RPMI7951 (cell line): Measurements from ENCODE around the gene ARHGAP45. TPM values are rescaled to one million over a fixed set of nuclear protein-coding genes. Genes with fewer than 3 reads are reported as not detected.
"Not testable (repeated sequence)": the region's sequence is repeated elsewhere in the genome, so short reads cannot be mapped to it uniquely, and the experiment has no call there.

Experiments used
- DNase-seq: peaks from one replicate; pipeline ENCODE4 v3.0.0-alpha.2; 2012; ENCODE audit warnings: low read depth
- total RNA-seq: library from RNA; depleted of rRNA; stranded (reverse); fragments of >200 nt; shearing (Covaris generic); gene quantifications from 2 replicates; pipeline ENCODE4 v1.2.3, GENCODE V29; 2014

Gene ARHGAP45
- total RNA-seq, 1 experiment from 2014 or later = 1.3 TPM

- no peak for DNase-seq
Observed at GRCh38 chr19:1116726-1117581, 50.0 kb downstream of the ARHGAP45 start.

- no peak for DNase-seq
Observed at GRCh38 chr19:1117654-1118053, 50.7 kb downstream of the ARHGAP45 start.

GRCh38 chr19:1118999-1119398 lies 52.0 kb downstream of the ARHGAP45 start:
- DNase-seq = no peak

DNA sequence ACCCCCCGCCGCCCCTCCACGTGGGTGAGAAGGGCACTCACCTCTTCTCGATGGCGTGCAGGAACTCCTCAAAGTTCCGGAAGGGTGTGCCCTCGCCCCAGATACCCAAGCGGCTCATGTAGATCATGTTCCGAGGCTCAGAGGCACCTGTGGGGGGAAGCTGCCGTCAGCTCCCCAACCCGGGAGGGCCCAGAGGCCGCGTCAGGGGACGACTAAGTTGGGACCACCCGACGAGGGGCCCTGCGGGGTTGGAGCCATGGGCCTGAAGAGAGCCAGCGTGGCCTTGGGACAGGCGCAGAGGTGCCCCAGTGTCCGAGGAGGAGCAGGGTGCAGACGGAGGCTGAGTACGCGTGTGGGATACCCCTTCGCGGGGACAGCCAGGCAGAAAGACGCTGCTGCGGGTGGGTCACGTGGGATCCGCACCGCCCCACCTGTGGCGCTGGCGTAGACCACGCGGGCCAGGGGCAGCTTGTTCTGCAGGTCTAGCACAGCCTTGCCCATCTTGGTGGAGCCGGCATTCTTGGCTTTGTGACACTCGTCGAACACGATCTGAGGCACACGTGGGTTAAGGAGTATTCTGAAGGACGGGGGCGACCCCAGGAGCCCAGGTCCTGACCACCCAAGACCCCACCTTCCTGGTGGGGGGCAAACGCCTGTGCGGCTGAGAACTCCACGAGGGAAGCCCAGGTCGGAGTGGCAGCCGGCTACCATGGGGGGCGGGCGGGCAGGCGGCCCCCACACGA lies 52.7 kb downstream of the ARHGAP45 start:
- DNase-seq = no peak

DNA sequence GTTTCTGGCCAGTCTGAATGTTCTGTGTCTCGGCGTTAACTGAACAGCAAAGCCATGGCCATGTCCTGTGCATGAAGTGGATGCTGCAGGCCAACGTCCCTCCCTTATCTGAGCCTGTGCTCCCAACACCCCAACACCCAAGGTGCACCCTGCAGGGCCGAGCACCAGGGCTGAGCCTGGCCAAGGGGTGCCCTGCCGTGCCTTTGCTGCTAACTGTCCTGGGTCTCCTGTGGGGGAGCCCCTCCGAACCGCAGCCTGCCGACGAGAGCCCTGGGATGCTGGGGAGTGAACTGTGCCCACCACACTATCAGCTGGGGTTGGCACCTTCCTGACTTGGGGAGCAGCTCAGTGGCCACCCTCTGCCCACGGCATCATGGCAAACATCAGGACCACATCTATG lies 54.4 kb downstream of the ARHGAP45 start:
- DNase-seq = no peak

DNA sequence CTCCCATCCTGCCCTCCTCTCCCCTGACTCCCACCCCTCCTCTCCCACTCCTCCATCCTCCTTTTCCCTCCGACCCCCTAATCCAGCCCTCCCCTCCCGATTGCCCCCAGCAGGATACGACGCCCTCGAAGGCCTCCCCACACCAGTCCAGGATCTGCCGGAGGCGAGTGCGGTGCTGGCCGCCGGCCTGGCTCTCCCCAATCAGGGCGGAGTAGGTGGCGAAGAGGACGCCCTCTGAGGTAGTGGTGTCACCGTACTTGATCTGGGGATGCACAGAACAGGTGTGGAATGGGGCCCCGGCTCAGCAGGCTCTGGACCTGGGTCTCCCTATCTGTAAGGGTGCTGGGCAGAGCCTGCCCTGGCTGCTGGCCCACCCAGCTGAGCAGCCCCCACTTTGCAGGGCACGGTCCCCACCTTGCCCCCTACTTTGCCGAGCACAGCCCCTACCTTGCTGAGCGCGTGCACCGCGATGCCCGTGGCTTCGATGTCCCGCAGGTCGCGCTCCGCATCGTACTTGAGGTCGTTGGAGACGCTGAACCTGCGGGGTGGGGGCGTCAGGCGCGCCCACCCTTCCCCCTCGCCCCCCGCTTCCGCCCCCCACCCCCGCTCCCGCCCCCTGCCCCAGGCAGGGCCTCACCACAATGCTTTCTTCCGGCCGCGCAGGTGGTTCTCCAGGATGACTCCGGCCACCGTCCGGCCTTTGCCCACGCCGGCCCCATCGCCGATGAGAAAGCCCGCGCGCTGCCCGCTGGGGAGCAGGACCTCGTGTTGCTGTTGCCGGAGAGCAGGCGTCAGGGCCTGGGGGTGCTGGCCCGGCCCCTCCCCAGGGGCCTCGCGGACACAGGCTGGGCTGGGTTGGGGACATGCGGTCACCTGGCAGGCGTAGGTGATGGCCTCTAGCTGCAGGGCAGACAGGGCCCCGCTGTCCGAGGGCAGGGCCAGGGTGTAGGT lies 55.3 kb downstream of the ARHGAP45 start:
- DNase-seq = no peak

DNA sequence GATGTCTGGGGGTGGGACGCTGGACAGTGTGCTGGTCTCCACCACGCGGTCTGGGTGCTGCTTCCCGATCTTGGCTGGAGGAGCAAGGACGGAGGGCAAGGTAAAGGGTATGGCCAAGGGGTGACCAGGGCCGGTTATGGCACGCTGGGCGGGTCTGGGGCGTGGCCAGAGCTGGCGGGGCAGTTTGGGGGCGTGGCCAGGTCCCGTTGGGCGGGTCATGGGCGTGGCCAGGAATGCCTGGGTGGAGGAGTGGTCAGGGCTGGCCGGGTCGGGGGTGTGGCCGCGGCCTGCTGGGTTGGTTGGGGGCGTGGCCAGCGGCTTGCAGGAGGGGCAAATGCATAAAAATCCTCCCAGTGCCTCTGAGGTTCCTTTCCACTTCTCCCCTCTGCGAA lies 56.0 kb downstream of the ARHGAP45 start:
- DNase-seq = peak; percentile 42

GRCh38 chr19:1123381-1123780 lies 56.4 kb downstream of the ARHGAP45 start:
- no peak for DNase-seq

- DNase-seq = no peak
Observed at GRCh38 chr19:1123885-1124677, 57.1 kb downstream of the ARHGAP45 start.

- DNase-seq = peak; percentile 70
Observed at GRCh38 chr19:1125601-1126467, 58.9 kb downstream of the ARHGAP45 start.

- no peak for DNase-seq
Observed at GRCh38 chr19:1126984-1127760, 60.2 kb downstream of the ARHGAP45 start.

DNA sequence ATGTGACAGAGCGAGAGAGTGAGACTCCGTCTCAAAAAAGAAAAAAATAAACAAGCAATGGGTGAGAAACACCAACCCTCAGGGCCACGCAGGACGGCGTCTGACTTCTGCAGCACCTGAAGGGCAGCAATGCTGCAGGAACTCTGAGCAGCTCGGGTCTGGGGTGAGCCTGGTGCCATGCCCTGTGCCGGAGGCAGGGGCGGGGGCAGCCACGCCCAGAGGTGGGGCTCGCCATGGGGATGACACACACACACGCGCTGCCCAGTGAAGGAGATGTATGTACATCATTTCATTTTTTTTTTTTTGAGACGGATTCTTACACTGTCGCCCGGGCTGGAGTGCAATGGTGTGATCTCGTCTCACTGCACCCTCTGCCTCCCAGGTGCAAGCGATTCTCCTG lies 61.1 kb downstream of the ARHGAP45 start:
- DNase-seq = no peak

DNA sequence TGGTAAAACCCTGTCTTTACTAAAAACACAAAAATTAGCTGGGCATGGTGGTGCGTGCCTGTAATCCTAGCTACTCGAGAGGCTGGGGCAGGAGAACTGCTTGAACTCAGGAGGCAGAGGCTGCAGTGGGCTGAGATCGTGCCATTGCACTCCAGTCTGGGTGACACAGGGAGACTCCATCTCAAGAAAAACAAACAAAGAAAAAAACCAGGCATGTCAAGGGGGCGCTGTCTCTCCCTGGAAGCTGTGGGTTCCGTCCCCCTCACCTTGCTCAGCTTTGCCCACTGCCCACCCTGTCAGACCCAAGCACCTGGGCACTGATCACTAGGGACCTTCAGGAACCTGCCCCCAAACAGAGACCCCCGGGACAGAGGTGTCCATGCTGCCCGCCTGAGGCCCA lies 62.1 kb downstream of the ARHGAP45 start:
- not testable (repeated sequence) for DNase-seq

DNA sequence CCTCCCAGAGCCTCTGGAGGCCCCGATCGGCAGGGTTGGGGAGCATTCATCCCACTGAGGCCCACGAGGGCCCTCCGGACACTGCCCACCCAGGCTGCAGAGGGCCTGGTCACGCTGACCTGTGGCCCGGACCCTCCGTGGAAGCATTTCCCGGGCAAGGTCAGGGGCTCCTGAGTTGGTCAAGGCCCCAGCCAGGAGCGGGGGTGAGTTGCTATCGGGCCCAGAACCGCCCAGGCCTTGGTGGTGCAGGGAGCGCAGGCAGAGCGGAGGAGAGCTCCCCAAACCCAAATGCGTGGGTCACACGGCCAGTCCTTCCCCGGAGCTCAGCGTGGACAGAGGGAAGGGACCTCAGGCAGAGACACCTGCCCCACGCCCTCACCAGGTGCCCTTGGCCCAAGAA lies 62.6 kb downstream of the ARHGAP45 start:
- no peak for DNase-seq

DNA sequence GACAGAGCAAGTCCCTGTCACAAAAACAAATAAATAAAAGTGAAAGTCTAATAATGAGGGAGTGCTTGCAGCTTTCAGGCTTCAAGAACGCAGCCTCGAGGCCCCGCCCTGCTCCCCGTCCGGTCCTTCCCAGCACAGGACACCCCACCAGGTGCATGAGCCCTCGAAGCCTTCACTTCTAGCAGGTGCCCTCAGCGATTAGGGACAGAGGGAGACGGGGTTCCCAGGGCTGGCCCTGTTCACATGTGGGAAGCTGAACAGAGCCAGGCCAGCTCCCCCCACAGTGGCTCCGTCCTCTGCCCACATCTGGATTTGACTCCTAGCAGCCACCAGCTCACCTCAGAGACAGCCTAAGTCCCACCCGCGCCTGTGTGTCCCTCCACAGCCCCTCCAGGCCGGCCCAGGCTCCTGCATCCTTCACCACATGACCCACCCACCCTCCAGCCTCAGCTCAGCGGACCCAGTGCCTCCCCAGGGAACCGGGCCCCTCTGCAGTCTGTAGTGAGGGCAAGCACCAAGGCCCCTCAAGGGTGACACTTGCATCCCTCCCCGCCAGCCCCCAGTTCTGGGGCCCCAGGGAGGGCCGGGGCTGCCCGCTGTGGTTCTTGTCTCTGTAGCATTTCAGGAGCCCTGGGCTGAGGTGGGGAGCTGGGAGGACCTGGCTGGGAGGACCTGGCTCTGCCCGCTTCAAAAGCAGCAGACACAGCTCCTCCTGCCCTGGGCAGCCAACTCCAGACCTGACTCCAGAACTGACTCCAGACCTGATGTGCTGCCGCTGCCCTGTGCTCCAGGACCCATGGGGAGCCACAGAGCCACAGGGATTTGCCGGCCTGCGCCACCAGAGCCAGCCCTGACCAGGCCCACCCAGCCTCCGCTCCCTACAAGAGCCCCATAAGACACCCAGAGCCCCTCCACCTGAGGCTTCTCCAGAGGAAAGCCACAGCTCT lies 64.1 kb downstream of the ARHGAP45 start:
- DNase-seq = no peak

DNA sequence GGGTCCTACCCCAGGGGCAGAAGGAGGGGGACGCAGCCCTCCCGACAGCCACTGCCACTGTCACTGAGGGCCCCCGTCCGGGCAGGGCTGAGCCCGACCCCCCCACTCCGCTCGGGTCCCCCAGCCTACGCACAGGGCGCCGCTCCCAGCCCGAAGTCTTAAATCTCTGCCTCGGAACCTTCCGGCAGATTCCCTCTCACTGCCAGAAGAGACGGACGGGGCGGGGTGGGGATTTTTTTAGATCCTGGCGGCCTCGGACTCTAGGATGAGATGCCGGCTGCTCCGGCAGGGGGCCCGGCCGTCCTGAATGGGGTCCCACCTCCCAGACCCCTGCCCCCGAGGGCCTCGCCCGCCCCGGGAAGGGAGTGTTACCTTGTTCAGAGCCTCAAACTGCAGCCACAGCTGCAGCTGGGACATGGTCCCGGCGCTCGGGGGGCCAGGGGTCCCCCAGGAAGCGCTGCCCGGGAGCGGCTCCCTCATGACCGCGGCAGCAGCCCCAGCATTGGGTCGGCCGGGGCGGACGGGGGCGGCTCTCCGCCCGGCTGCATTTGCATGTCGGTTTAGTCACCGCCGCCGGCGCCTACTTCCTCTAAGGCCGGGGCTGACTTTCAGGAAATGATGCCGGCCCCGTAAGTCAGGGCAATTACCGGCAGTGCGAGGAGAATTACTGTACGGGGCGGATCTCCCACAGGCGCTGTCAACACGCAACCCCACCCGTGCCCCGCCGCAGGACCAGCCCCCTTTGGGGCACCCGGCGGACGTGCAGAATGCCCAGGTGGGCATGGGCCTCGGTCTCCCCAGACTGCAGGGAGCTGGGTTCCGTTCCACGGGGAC lies 65.0 kb downstream of the ARHGAP45 start:
- no peak for DNase-seq
